T-helper 17 cell (primary cell): ENCODE data around the gene LAMTOR5. TPM values are rescaled to one million over a fixed set of nuclear protein-coding genes. Genes with fewer than 3 reads are reported as not detected.
"Not testable (repeated sequence)": the region's sequence is repeated elsewhere in the genome, so short reads cannot be mapped to it uniquely, and the experiment has no call there.

Experiments used
- ATAC-seq: fragments of 150-1000 bp; cut with Tn5 transposase; 2 replicates; pipeline ENCODE4 v1.10.0; 2021; ENCODE audit warnings: mild to moderate bottlenecking, moderate library complexity
- DNase-seq, 3 donors: peaks; one replicate each; pipeline versions ENCODE4 v3.0.0 to v3.0.0-alpha.2; 2020 to 2021
- H3K9me3 ChIP-seq: one replicate; pipeline ENCODE4 v1.7.0; 2013; ENCODE audit warnings: low read length, mild to moderate bottlenecking; ENCODE audit not compliant: control insufficient read depth, poor library complexity, severe bottlenecking
- H3K27ac Mint-ChIP-seq: one replicate; pipeline ENCODE4 v1.8.0; 2022; ENCODE audit warnings: mild to moderate bottlenecking, moderate library complexity, mixed read lengths
- H3K27me3 Mint-ChIP-seq: one replicate; pipeline ENCODE4 v1.8.0; 2022; ENCODE audit warnings: mixed read lengths
- H3K36me3 Mint-ChIP-seq: one replicate; pipeline ENCODE4 v1.8.0; 2022; ENCODE audit warnings: low read depth, mixed read lengths
- H3K4me1 Mint-ChIP-seq: one replicate; pipeline ENCODE4 v1.8.0; 2022; ENCODE audit warnings: mild to moderate bottlenecking, mixed read lengths
- H3K4me3 Mint-ChIP-seq: one replicate; pipeline ENCODE4 v1.8.0; 2022; ENCODE audit warnings: mild to moderate bottlenecking, moderate library complexity, mixed read lengths
- total RNA-seq, 4 donors: library from RNA in 2 of 4; stranded (reverse) in 2 of 4; gene quantifications; one replicate each; pipeline ENCODE4 v1.2.3 and lab custom pipeline; 2022 to 2026

Gene LAMTOR5
- total RNA-seq (10 to 100 TPM; 78.2 to 79.1 TPM), total RNA-seq (lab: John Stamatoyannopoulos, UW) (24.0 to 36.5 reads per million in 2 donors)

DNA sequence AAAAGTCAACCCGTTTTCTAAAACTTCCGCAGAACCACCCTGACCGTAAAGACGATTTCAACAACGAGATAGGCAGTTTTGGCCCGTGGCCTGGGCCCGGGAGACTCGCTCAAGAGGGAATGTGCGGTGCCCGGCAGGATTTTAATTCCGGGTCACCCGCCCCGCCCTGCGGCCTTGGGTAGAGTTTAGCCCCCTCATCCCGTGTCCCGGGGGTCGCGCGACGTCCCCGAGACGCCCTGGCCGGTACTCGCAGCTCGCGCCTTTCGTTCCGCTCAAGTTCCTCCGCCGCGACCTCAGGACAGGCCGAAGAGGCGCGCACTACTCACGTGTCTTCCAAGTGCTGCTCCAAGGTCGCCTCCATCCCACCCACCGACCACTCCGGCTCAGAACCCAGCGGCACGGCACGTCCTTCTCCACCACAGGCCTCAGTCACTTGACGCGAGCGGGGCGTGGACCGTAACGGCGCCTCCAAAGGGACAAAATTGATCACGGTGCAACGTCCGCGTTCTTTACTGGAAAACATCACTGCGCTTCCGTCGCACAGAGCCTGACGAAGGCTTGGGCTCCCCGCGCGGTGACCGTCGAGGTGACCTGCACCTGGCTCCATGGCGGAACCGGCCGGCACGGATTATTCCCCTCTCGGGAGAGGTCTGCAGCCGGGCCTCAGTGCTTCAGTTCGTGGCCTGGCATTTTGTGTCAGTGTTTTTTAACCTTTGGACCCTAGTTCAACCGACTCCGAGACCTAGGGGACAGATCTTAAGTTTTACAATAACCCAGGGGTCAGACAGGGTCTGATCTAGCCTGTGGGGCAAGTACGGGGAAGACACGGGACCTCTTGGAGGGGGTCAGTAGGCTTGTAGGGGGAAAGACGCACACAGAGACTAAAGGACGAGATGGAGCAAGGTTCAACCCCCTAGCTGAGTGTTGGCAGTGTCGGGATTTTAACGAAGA is at the start of gene LAMTOR5:
Gene LAMTOR5, minus strand, starts transcription at position 435 of the 951 bp plus-strand sequence. Its CDS starts 74 bp downstream, at position 361.
- Mint-ChIP-seq H3K4me3 (peak within 1 kb of the TSS; percentile 100), H3K27me3 (no peaks in the 10 kb centered on the region), H3K27ac (peak within 1 kb of the TSS; percentile 100), H3K36me3 (peaks cover 3% of the 10 kb centered on the region), H3K4me1 (peaks cover 17% of the 10 kb centered on the region)
- ATAC-seq (peak; percentile 96), DNase-seq (peak; percentile 77 to 84 (median 83))
- no peaks in the 10 kb centered on the region for H3K9me3 ChIP-seq

GRCh38 chr1:110457206-110457605 is 49.7 kb upstream of the LAMTOR5 start:
- ATAC-seq (no peak), DNase-seq (no peak)
- Mint-ChIP-seq H3K36me3 (no peaks in the 10 kb centered on the region), H3K27ac (no peak overlapping the region), H3K4me1 (no peaks in the 10 kb centered on the region), H3K4me3 (no peak overlapping the region), H3K27me3 (peaks cover 26% of the 10 kb centered on the region)
- H3K9me3 ChIP-seq: no peaks in the 10 kb centered on the region

DNA sequence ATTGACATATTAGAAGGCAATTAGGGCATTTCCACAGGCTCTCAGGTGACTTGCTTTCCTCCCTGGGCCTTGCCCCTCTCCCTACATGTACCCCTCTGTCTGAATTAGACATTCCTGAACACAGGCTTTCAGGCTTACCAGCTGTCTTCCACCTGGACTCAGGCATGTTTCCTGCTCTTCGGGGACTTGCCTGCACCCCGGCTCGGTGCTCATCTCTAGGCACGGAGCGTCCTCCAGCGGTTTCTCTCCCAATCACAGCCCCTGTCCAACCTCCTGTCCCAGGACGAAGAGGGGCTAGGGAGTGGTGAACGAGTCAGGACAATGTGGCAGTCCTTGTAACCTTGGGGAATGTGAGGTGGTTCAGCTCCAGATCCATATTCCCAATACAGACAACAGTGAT is 47.7 kb upstream of the LAMTOR5 start:
- no peaks in the 10 kb centered on the region for H3K36me3 Mint-ChIP-seq
- no peak overlapping the region for H3K4me3 Mint-ChIP-seq
- H3K9me3 ChIP-seq: no peaks in the 10 kb centered on the region
- no peak overlapping the region for H3K27ac Mint-ChIP-seq
- ATAC-seq (no peak), DNase-seq (no peak)
- no peaks in the 10 kb centered on the region for H3K4me1 Mint-ChIP-seq
- peaks cover 39% of the 10 kb centered on the region for H3K27me3 Mint-ChIP-seq

- Mint-ChIP-seq H3K4me1 (no peaks in the 10 kb centered on the region), H3K27ac (no peak overlapping the region), H3K36me3 (no peaks in the 10 kb centered on the region), H3K4me3 (no peak overlapping the region), H3K27me3 (peaks cover 39% of the 10 kb centered on the region)
- DNase-seq (no peak), ATAC-seq (no peak)
- no peaks in the 10 kb centered on the region for H3K9me3 ChIP-seq
Observed at GRCh38 chr1:110454328-110454727, 46.8 kb upstream of the LAMTOR5 start.

DNA sequence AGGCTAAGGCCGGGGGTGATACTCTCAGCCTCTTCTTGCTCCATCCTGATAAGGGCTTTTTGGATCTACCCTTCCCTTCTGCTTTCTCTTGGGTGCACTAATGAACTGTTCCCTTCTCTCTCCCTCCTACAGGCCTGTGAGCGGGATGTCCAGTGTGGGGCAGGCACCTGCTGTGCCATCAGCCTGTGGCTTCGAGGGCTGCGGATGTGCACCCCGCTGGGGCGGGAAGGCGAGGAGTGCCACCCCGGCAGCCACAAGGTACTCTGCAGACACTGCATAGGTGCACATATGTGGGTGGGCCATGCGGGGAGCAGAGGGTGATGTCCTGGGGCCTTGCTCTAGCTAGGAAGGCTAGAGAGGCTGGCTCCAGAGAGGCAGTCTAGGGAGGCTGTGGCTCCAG is 46.3 kb upstream of the LAMTOR5 start:
- H3K9me3 ChIP-seq: no peaks in the 10 kb centered on the region
- Mint-ChIP-seq H3K36me3 (no peaks in the 10 kb centered on the region), H3K27me3 (peaks cover 44% of the 10 kb centered on the region), H3K4me1 (no peaks in the 10 kb centered on the region), H3K4me3 (no peak overlapping the region), H3K27ac (no peak overlapping the region)
- no peak for ATAC-seq
- no peak for DNase-seq

- H3K9me3 ChIP-seq: no peaks in the 10 kb centered on the region
- no peak for DNase-seq
- no peak for ATAC-seq
- no peaks in the 10 kb centered on the region for H3K36me3 Mint-ChIP-seq
- H3K27me3 Mint-ChIP-seq: peaks cover 44% of the 10 kb centered on the region
- no peak overlapping the region for H3K4me3 Mint-ChIP-seq
- no peak overlapping the region for H3K27ac Mint-ChIP-seq
- no peaks in the 10 kb centered on the region for H3K4me1 Mint-ChIP-seq
Observed at GRCh38 chr1:110452330-110452729, 44.8 kb upstream of the LAMTOR5 start.

DNA sequence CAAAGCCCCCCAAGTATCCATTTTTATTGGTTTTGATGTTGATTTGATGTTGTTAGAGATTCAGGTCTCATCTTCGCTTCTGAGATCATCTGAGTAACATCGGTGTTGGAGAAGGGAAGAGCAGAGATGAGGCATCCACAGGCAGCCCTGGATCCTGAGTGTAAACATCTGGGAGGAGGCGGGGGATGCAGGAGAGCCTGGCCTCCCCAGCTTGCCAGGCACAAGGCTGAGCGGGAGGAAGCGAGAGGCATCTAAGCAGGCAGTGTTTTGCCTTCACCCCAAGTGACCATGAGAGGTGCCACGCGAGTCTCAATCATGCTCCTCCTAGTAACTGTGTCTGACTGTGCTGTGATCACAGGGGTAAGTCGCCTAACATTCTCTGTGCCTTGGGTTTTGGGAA is 43.4 kb upstream of the LAMTOR5 start, which contains the start of gene PROK1:
Gene PROK1, plus strand, starts transcription at position 221 of the 400 bp plus-strand sequence. Its CDS starts 68 bp downstream, at position 289.
- DNase-seq (no peak), ATAC-seq (no peak)
- H3K9me3 ChIP-seq: no peaks in the 10 kb centered on the region
- H3K4me1 Mint-ChIP-seq: no peaks in the 10 kb centered on the region
- H3K27ac Mint-ChIP-seq: peak within 1 kb of the TSS; percentile 32
- peaks cover 37% of the 10 kb centered on the region for H3K27me3 Mint-ChIP-seq
- no peaks in the 10 kb centered on the region for H3K36me3 Mint-ChIP-seq
- no peak within 1 kb of the TSS for H3K4me3 Mint-ChIP-seq

DNA sequence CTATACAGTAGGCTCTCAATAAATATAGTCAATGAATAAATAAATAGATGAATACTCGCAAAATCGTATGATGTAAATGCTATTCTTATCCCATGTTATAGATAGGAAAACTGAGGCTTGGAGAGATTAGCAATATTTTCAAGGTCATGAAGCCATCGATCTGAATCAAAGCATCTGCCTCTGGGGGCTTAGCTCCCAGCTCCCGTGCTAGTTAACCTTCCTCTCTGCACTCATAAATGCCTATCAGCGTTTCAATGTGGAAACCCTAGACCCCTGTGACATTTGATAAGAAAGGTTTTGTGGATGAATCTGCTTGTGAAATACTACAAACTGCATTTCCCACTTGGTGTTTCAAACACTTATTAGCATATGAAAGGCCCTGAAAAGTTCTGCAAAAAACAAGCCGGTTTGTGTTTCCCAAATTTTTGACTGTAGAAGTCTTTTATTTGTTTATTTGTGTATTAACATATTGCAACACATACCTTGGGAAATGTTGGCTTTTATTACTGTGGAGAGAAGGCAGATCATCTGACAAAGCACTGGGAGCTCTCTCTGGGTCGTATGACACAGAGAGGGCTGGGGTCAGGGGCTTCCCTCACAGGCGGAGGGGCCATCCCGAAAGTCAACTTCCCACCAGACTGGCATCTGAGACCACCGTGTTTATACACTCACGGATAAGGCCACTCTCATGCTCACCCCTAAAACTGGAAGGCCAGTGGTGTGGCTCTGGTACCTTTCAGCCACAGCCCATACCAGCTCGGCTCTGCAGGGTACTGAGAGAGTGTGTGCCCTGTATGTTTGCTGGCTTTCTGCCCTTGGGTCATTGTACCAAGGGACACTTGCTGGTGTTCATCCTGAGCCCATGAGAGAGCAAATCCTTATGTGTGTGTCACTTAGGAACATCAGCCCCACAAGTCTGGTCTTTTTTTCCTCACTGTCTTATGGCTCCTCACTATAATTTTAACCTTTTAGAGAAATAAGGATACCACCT is 42.5 kb upstream of the LAMTOR5 start:
- ATAC-seq: no peak

GRCh38 chr1:110444561-110444960 is 37.1 kb upstream of the LAMTOR5 start:
- H3K4me1 Mint-ChIP-seq: peaks cover 9% of the 10 kb centered on the region
- H3K27me3 Mint-ChIP-seq: peaks cover 29% of the 10 kb centered on the region
- DNase-seq (no peak), ATAC-seq (no peak)
- no peaks in the 10 kb centered on the region for H3K9me3 ChIP-seq
- no peak overlapping the region for H3K27ac Mint-ChIP-seq
- no peak overlapping the region for H3K4me3 Mint-ChIP-seq
- no peaks in the 10 kb centered on the region for H3K36me3 Mint-ChIP-seq

More for the DNA sequence above, 42.5 kb upstream of the LAMTOR5 start:
- H3K36me3 Mint-ChIP-seq: no peaks in the 10 kb centered on the region
- H3K27me3 Mint-ChIP-seq: peaks cover 37% of the 10 kb centered on the region
- H3K9me3 ChIP-seq: no peaks in the 10 kb centered on the region
- no peak overlapping the region for H3K4me3 Mint-ChIP-seq
- H3K4me1 Mint-ChIP-seq: no peaks in the 10 kb centered on the region
- DNase-seq: no peak
- H3K27ac Mint-ChIP-seq: no peak overlapping the region

- Mint-ChIP-seq H3K36me3 (no peaks in the 10 kb centered on the region), H3K4me3 (no peak overlapping the region), H3K27ac (no peak overlapping the region), H3K4me1 (peaks cover 9% of the 10 kb centered on the region), H3K27me3 (peaks cover 33% of the 10 kb centered on the region)
- ATAC-seq: no peak
- no peak for DNase-seq
- H3K9me3 ChIP-seq: no peaks in the 10 kb centered on the region
Observed at GRCh38 chr1:110443451-110443850, 36.0 kb upstream of the LAMTOR5 start.

DNA sequence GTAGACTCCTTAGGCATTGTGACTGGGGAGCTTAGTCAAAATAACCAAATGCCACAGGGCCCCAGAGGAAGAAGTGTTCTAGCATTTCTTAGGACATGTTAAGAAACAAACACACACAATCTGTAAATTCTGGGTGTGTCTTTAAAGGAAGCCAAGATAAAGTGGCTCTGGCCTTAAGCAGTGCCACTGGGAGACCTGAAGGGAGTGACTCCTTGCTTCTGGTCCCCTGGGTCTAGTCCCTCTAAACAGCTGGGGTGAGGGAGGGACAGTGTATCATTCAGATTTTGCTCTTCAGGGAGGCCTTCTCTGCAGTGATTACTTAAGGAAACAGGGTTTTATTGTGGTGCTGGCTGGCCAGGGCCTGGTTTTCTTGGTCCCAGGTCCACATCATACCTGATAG is 34.4 kb upstream of the LAMTOR5 start:
- H3K36me3 Mint-ChIP-seq: no peaks in the 10 kb centered on the region
- DNase-seq: no peak
- peaks cover 40% of the 10 kb centered on the region for H3K27me3 Mint-ChIP-seq
- peaks cover 9% of the 10 kb centered on the region for H3K4me1 Mint-ChIP-seq
- no peak for ATAC-seq
- H3K4me3 Mint-ChIP-seq: no peak overlapping the region
- no peak overlapping the region for H3K27ac Mint-ChIP-seq
- H3K9me3 ChIP-seq: no peaks in the 10 kb centered on the region

GRCh38 chr1:110440877-110441276 is 33.4 kb upstream of the LAMTOR5 start:
- H3K27ac Mint-ChIP-seq: no peak overlapping the region
- no peaks in the 10 kb centered on the region for H3K9me3 ChIP-seq
- DNase-seq: no peak
- peaks cover 9% of the 10 kb centered on the region for H3K4me1 Mint-ChIP-seq
- peaks cover 46% of the 10 kb centered on the region for H3K27me3 Mint-ChIP-seq
- H3K36me3 Mint-ChIP-seq: no peaks in the 10 kb centered on the region
- no peak for ATAC-seq
- no peak overlapping the region for H3K4me3 Mint-ChIP-seq

DNA sequence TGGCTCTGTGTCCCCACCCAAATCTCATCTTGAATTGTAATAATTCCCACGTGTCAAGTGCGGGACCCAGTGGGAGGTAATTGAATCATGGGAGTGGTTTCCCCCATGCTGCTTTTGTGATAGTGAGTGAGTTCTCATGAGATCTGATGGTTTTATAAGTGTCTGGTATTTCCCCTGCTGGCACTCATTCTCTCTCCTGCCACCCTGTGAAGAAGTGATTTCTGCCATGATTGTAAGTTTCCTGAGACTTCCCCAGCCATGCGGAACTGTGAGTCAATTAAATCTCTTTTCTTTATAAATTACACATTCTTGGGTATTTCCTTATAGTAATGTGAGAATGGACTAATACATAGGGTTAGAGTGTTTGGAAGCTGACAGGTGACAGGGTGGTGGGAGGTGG is 32.4 kb upstream of the LAMTOR5 start:
- H3K4me1 Mint-ChIP-seq, H3K36me3 Mint-ChIP-seq, H3K4me3 Mint-ChIP-seq, H3K9me3 ChIP-seq, DNase-seq, H3K27ac Mint-ChIP-seq, ATAC-seq: not testable (repeated sequence)
- H3K27me3 Mint-ChIP-seq: peaks cover 47% of the 10 kb centered on the region
